ENCODE data around the gene TTC24. TPM values are rescaled to one million over a fixed set of nuclear protein-coding genes. Genes with fewer than 3 reads are reported as not detected.

Gene TTC24
- total RNA-seq, 4 donors from 2014 or later = not detected

- Histone ChIP-seq H3K36me3 (peaks cover 0 to 18% (median 0%) of the 10 kb centered on the region in 3 donors), H3K4me3 (peak overlapping the region in 1 of 4 donors; percentile 67), H3K4me1 (peaks cover 0 to 4% (median 2%) of the 10 kb centered on the region in 4 donors), H3K27me3 (no peaks in the 10 kb centered on the region), H3K27ac (peak overlapping the region; percentile 83 to 86 (median 84)), H3K9me3 (no peaks in the 10 kb centered on the region)
- no peak for DNase-seq
- TF ChIP-seq CTCF (IDR thresholded peaks at IDR 0.05) (no peak), POLR2A (IDR thresholded peaks at IDR 0.05) (no peak)
Observed at GRCh38 chr1:156590326-156591180, 11.0 kb downstream of the TTC24 start.

- TF ChIP-seq POLR2A (IDR thresholded peaks at IDR 0.05) (no peak), CTCF (IDR thresholded peaks at IDR 0.05) (no peak)
- peak overlapping the region; percentile 83 to 86 (median 84) for H3K27ac ChIP-seq
- DNase-seq = no peak
- H3K27me3 ChIP-seq = no peaks in the 10 kb centered on the region
- H3K4me3 ChIP-seq = peak overlapping the region; percentile 65 to 91 (median 66)
- H3K9me3 ChIP-seq = no peaks in the 10 kb centered on the region
- peaks cover 0 to 4% (median 2%) of the 10 kb centered on the region in 4 donors for H3K4me1 ChIP-seq
- peaks cover 0 to 23% (median 0%) of the 10 kb centered on the region in 3 donors for H3K36me3 ChIP-seq
Observed at GRCh38 chr1:156591181-156591431, 11.6 kb downstream of the TTC24 start.

DNA sequence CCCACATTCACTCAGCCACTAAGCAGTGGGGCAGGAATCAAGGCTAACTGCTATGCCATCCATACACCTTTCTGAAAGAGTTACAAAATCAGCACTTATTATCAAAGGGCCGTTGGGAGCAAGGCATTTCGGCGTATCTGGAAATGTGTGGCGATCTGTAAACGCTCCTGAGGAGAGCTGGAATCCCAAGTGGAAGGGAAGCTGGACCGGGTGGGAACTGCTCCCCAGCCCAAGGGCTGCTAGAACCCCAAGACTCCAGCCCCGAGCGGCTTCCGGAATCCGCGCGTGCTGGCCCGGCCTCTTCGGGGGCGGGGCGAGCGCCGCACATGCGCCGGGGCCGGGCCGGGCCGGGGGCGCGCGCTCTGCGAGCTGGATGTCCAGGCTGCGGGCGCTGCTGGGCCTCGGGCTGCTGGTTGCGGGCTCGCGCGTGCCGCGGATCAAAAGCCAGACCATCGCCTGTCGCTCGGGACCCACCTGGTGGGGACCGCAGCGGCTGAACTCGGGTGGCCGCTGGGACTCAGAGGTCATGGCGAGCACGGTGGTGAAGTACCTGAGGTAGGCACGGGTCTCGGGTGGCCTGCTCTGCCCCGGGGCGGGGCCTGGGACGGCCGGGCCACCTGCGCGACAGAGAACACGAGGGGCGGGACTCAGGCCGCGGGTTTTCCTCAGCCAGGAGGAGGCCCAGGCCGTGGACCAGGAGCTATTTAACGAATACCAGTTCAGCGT lies 12.1 kb downstream of the TTC24 start, which contains the start of gene NAXE:
TSS of gene NAXE (plus strand) at position 345 of the 726 bp plus-strand sequence. CDS start at position 374, 29 bp downstream.
- peaks cover 0 to 4% (median 2%) of the 10 kb centered on the region in 4 donors for H3K4me1 ChIP-seq
- peak; percentile 75 to 89 (median 89) for DNase-seq
- peak within 1 kb of the TSS; percentile 83 to 86 (median 84) for H3K27ac ChIP-seq
- H3K4me3 ChIP-seq = peak within 1 kb of the TSS; percentile 65 to 91 (median 66)
- peak; percentile 75 to 81 for TF ChIP-seq POLR2A (IDR thresholded peaks at IDR 0.05)
- TF ChIP-seq CTCF (IDR thresholded peaks at IDR 0.05) = no peak
- no peaks in the 10 kb centered on the region for H3K9me3 ChIP-seq
- no peaks in the 10 kb centered on the region for H3K27me3 ChIP-seq
- H3K36me3 ChIP-seq = peaks cover 0 to 25% (median 0%) of the 10 kb centered on the region in 3 donors

GRCh38 chr1:156592158-156592909 lies 12.8 kb downstream of the TTC24 start:
- Histone ChIP-seq H3K9me3 (no peaks in the 10 kb centered on the region), H3K4me1 (peaks cover 0 to 4% (median 2%) of the 10 kb centered on the region in 4 donors)
- no peak for DNase-seq

More at GRCh38 chr1:156592158-156592909, 12.8 kb downstream of the TTC24 start:
- no peak for TF ChIP-seq POLR2A (IDR thresholded peaks at IDR 0.05)
- no peak for TF ChIP-seq CTCF (IDR thresholded peaks at IDR 0.05)
- Histone ChIP-seq H3K27ac (peak overlapping the region; percentile 83 to 86 (median 84)), H3K36me3 (peaks cover 0 to 33% (median 0%) of the 10 kb centered on the region in 3 donors), H3K27me3 (no peaks in the 10 kb centered on the region), H3K4me3 (peak overlapping the region; percentile 65 to 91 (median 66))
